ENCODE data around the gene WRAP53. TPM values are rescaled to one million over a fixed set of nuclear protein-coding genes. Genes with fewer than 3 reads are reported as not detected.

WRAP53 gene
- total RNA-seq, result 8.1 and 10.2 TPM in 2 replicates

GRCh38 chr17:7687908-7688807 is at the start of gene WRAP53:
TSS of gene WRAP53 (plus strand) at chr17:7688477. CDS start at chr17:7688649, 172 bp downstream.

GRCh38 chr17:7650509-7651096 is 37.7 kb upstream of the WRAP53 start, which contains the start of gene ATP1B2:
TSS of gene ATP1B2 (plus strand) at chr17:7650926. CDS start at chr17:7651519, 593 bp downstream.

DNA sequence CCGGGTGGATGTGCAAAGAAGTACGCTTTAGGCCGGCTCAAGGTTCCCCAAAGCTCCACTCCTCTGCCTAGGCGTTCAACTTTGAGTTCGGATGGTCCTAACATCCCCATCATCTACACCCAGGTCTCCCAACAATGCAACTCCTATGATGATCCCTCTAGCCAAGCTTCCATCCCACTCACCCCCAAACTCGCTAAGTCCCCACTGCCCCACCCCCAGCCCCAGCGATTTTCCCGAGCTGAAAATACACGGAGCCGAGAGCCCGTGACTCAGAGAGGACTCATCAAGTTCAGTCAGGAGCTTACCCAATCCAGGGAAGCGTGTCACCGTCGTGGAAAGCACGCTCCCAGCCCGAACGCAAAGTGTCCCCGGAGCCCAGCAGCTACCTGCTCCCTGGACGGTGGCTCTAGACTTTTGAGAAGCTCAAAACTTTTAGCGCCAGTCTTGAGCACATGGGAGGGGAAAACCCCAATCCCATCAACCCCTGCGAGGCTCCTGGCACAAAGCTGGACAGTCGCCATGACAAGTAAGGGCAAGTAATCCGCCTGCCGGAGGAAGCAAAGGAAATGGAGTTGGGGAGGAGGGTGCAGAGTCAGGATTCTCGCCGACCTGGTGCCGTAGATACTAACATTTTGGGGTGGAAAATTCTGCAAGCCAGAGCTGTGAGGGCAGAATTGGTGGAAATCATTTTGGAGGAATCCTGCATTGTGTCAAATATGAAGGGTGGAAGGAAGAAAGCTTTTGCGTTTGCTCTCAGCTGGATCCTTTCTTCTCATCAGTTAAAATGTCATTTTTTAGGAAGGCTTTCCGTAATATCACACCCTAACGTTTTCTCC is 987 bp upstream of the WRAP53 start, which contains the start of gene TP53:
TP53 (minus strand) TSS at position 419 of the 836 bp plus-strand sequence. CDS start 10,896 bp downstream, outside the sequence.

DNA sequence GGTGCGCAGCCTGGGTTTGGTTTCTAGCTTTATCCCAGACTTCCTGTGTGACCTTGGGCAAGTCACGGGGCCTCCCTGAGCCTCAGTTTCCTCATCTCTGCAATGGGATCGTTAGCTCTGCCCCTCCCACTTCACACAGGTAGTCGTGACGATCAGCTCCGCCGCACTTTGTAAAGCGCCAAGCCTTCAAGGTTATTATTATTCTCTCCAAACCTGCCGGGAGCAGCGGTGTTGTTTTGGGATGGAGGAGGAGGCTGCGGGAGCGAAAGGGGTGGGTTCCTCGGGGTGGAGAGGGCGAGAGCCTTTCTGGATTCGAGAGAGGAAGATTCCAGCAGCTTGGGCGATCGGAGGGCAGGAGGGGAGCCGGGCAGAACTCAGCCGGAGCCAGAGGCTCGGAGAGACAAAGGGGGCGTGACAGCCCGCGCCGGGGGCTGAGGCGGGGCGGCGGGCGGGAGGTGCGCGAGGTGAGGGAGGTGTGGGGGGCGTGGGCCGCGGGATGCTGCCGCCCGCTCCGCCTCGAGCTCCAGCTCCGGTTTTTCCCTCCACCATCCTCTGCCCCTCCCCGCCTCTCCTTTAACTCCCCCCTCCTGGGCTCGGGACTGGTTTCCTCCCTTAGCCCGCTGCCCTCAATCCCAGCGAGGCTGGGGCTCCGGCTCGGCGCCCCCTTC is 16.5 kb downstream of the WRAP53 start, which contains the start of gene EFNB3:
EFNB3 (plus strand) TSS at position 602 of the 668 bp plus-strand sequence. CDS start 397 bp downstream, outside the sequence.

DNA sequence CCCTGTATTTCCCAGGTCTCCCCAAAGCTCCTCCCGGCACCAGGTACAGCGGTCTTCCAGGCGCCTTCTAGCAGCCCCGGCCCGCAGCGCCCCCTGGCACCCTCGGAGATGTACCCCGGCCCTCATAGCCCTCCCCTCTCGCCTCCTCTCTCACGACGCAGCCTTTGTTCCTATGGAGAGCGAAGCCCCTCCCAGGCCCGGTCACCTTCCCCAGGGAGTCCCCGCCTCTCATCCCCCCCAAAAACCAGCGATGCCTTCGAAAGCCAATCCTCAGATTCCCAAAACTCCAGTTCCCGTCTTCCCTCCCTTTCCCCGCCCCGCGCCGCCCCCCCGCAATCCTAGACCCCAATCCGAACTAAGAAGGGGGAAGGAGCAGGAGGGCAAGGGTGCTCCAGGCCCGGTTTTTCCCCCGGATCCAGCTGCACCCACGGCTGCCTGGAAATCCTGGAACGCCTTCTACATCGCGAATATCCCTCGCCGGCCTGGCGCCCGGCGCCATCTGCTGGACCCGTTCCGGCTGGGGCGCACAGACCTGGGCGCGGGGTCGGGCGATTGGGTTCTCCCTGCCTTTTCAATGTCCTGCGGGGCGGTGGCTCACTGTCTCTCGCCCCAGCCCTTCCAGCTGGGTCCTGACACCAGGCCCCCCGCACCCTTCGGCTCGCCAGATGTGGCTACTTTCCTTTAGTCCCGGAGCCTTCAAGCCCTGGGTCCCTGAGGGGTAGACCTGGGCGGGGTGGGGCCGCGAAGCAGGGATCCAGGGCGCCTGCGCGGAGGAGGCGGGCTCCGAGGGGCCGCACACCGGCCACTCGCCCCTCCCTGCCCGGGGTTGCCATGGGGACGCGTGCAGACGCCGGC is 28.9 kb downstream of the WRAP53 start, which contains the start of gene DNAH2:
DNAH2 (plus strand) TSS at position 844 of the 855 bp plus-strand sequence. CDS start 1,991 bp downstream, outside the sequence.

Other genes with a start within 250 kb of the WRAP53 start
- under 0.01 and 0.37 TPM in 2 replicates for gene FGF11, start 249.0 kb upstream of the WRAP53 start, total RNA-seq
- gene CHRNB1, start 243.4 kb upstream of the WRAP53 start, total RNA-seq, result 2.0 and 3.7 TPM in 2 replicates
- gene ZBTB4, start 208.8 kb upstream of the WRAP53 start, total RNA-seq, result 19.1 and 19.5 TPM in 2 replicates
- not detected in 2 replicates for gene SLC35G6, start 207.0 kb upstream of the WRAP53 start, total RNA-seq
- 81.9 and 112 TPM in 2 replicates for gene POLR2A, start 204.1 kb upstream of the WRAP53 start, total RNA-seq
- gene TNFSF12, start 139.4 kb upstream of the WRAP53 start, total RNA-seq, result 5.5 and 8.5 TPM in 2 replicates
- gene TNFSF13, start 129.7 kb upstream of the WRAP53 start, total RNA-seq, result 0.59 and 1.1 TPM in 2 replicates
- gene SENP3, start 126.6 kb upstream of the WRAP53 start, total RNA-seq, result 69.1 and 70.0 TPM in 2 replicates
- 39.7 and 53.0 TPM in 2 replicates for gene CD68, start 108.8 kb upstream of the WRAP53 start, total RNA-seq
- 116 and 129 TPM in 2 replicates for gene MPDU1, start 104.6 kb upstream of the WRAP53 start, total RNA-seq
- gene SOX15, start 98.4 kb upstream of the WRAP53 start, total RNA-seq, result 0.20 TPM in 1 of 2 replicates, not detected in the other
- 27.6 and 35.8 TPM in 2 replicates for gene FXR2, start 73.6 kb upstream of the WRAP53 start, total RNA-seq
- gene SAT2, start 60.7 kb upstream of the WRAP53 start, total RNA-seq, result 19.2 and 20.9 TPM in 2 replicates
- 0.37 and 0.39 TPM in 2 replicates for gene SHBG, start 58.3 kb upstream of the WRAP53 start, total RNA-seq
- not detected in 2 replicates for gene ATP1B2, start 37.6 kb upstream of the WRAP53 start, total RNA-seq
- 30.9 and 46.9 TPM in 2 replicates for gene TP53, start 987 bp upstream of the WRAP53 start, total RNA-seq
- gene EFNB3, start 16.7 kb downstream of the WRAP53 start, total RNA-seq, result 0.37 and 0.59 TPM in 2 replicates
- gene DNAH2, start 29.3 kb downstream of the WRAP53 start, total RNA-seq, result 0.37 and 0.39 TPM in 2 replicates
- gene KDM6B, start 145.7 kb downstream of the WRAP53 start, total RNA-seq, result 3.3 and 5.1 TPM in 2 replicates
- gene TMEM88, start 166.6 kb downstream of the WRAP53 start, total RNA-seq, result 0.20 TPM in 1 of 2 replicates, not detected in the other
- 61.6 and 106 TPM in 2 replicates for gene NAA38, start 169.1 kb downstream of the WRAP53 start, total RNA-seq
- gene CYB5D1, start 169.5 kb downstream of the WRAP53 start, total RNA-seq, result 8.8 and 11.5 TPM in 2 replicates
- gene CHD3, start 200.3 kb downstream of the WRAP53 start, total RNA-seq, result 58.1 and 58.4 TPM in 2 replicates
- gene RNF227, start 227.8 kb downstream of the WRAP53 start, total RNA-seq, result 1.1 and 2.2 TPM in 2 replicates
- under 0.01 and 0.98 TPM in 2 replicates for gene KCNAB3, start 241.4 kb downstream of the WRAP53 start, total RNA-seq
- gene TRAPPC1, start 243.5 kb downstream of the WRAP53 start, total RNA-seq, result 27.2 and 38.6 TPM in 2 replicates
- 21.7 and 28.5 TPM in 2 replicates for gene CNTROB, start 243.7 kb downstream of the WRAP53 start, total RNA-seq

Measured in subcutaneous preadipocyte (primary cell).